PC-3 (cell line): ENCODE measurements around the gene GZF1.

ENCODE experiments used
- CTCF ChIP-seq: fragments of 300-600 bp; sonication (generic); conservative IDR thresholded peaks from 2 replicates; pipeline ENCODE4 v1.5.1; 2017; ENCODE audit warnings: antibody characterized with exemption, low read depth, mild to moderate bottlenecking, low read length
- EZH2 ChIP-seq: fragments of 300-600 bp; sonication (generic); IDR thresholded peaks from one replicate; pipeline ENCODE4 v1.6.1; 2017; ENCODE audit warnings: antibody characterized with exemption, mild to moderate bottlenecking, low read length; ENCODE audit not compliant: unreplicated experiment
- EZH2phosphoT487 ChIP-seq: fragments of 300-600 bp; sonication (generic); IDR thresholded peaks from 2 replicates; pipeline ENCODE4 v1.6.1; 2018; ENCODE audit warnings: mild to moderate bottlenecking, antibody characterized with exemption, low read length, borderline replicate concordance

GRCh38 chr20:23325107-23325506 is 36.9 kb upstream of the GZF1 start:
- TF ChIP-seq CTCF (no peak), EZH2 (no peak), EZH2phosphoT487 (no peak)
